K562 (cell line): ENCODE results near the gene PCDHB13.

Source experiments
- CREM ChIP-seq: IDR thresholded peaks from 2 replicates; pipeline ENCODE4 v1.6.1; 2014; ENCODE audit warnings: antibody characterized with exemption, low read depth
- FOXJ2 ChIP-seq: fragments of 200-800 bp; sonication (Bioruptor generic); IDR thresholded peaks from 2 replicates; pipeline ENCODE4 v1.6.1; 2016; ENCODE audit warnings: missing genetic modification characterization, missing compliant biosample characterization
- GABPB1 ChIP-seq: sonication (generic); formaldehyde crosslinking; IDR thresholded peaks from 2 replicates; pipeline ENCODE4 v1.8.0; 2022; ENCODE audit warnings: mild to moderate bottlenecking, missing genetic modification reagents
- HDGF ChIP-seq: fragments of 450-650 bp; IDR thresholded peaks from 2 replicates; pipeline ENCODE4 v1.6.1; 2016
- HNRNPL ChIP-seq: fragments of 200-400 bp; formaldehyde crosslinking; IDR thresholded peaks from 2 replicates; pipeline ENCODE4 v1.6.1; 2017; ENCODE audit warnings: low read depth, mild to moderate bottlenecking, low read length
- MIER1 ChIP-seq: fragments of 450-650 bp; IDR thresholded peaks from 2 replicates; pipeline ENCODE4 v1.6.1; 2016; ENCODE audit warnings: antibody characterized with exemption, mild to moderate bottlenecking, low read depth
- POLR2A ChIP-seq: fragments of 450-650 bp; conservative IDR thresholded peaks from 2 replicates; pipeline ENCODE4 v1.6.1; 2016
- POLR2AphosphoS2 ChIP-seq: IDR thresholded peaks from 2 replicates; pipeline ENCODE4 v1.6.1; 2012; ENCODE audit warnings: low read length, improper control_type of control experiment
- POLR3G ChIP-seq: IDR thresholded peaks from 2 replicates; pipeline ENCODE4 v1.6.1; 2011; ENCODE audit not compliant: insufficient read length, insufficient replicate concordance; ENCODE audit errors: extremely low read depth
- SP1 ChIP-seq: sonication (generic); formaldehyde crosslinking; IDR thresholded peaks from 2 replicates; pipeline ENCODE4 v1.8.1; 2022; ENCODE audit warnings: mild to moderate bottlenecking, missing genetic modification reagents
- YBX1 ChIP-seq: fragments of 450-650 bp; IDR thresholded peaks from 2 replicates; pipeline ENCODE4 v1.7.1; 2016; ENCODE audit warnings: mild to moderate bottlenecking
- YY1 ChIP-seq, 3 experiments: IDR thresholded peaks; 2 replicates each; pipeline ENCODE4 v1.6.1; 2011; ENCODE audit warnings: low read length in 2 of 3, mild to moderate bottlenecking in 2 of 3, moderate library complexity in 2 of 3, borderline replicate concordance in 1 of 3, control low read depth in 1 of 3, low read depth in 1 of 3; ENCODE audit not compliant: insufficient read depth in 3 of 3, insufficient replicate concordance in 2 of 3, control insufficient read depth in 1 of 3, insufficient read length in 1 of 3; ENCODE audit errors: extremely low read depth in 1 of 3
- ZKSCAN8 ChIP-seq: fragments of 200-800 bp; sonication (Bioruptor generic); IDR thresholded peaks from 2 replicates; pipeline ENCODE4 v1.6.1; 2016; ENCODE audit warnings: missing genetic modification characterization, missing compliant biosample characterization
- ZNF407 ChIP-seq: fragments of 450-650 bp; IDR thresholded peaks from 2 replicates; pipeline ENCODE4 v1.6.1; 2016; ENCODE audit warnings: low read depth

GRCh38 chr5:141261238-141261546 is 47.5 kb downstream of the PCDHB13 start:
- TF ChIP-seq YY1 (IDR thresholded peaks at IDR 0.05; ENCODE audit: borderline replicate concordance in 1 of 3, control insufficient read depth in 1 of 3, extremely low read depth in 1 of 3, insufficient read depth in 3 of 3, insufficient read length in 1 of 3, insufficient replicate concordance in 2 of 3, low read depth in 1 of 3, low read length in 2 of 3) (no peak), ZNF407 (no peak), ZKSCAN8 (no peak), POLR2A (no peak), MIER1 (no peak), YBX1 (no peak), SP1 (CRISPR knock-in tag) (no peak), HNRNPL (no peak), POLR2AphosphoS2 (no peak), HDGF (no peak), POLR3G (no peak), CREM (no peak), FOXJ2 (tag) (no peak), GABPB1 (CRISPR knock-in tag) (no peak)
